COLO668 (cell line): ENCODE results near the gene PRIM2.
"Not testable (repeated sequence)": the region's sequence is repeated elsewhere in the genome, so short reads cannot be mapped to it uniquely, and the experiment has no call there.

ENCODE experiments used
- DNase-seq: peaks from one replicate; lab custom pipeline; 2025; ENCODE audit not compliant: unreplicated experiment; lab: John Stamatoyannopoulos, UW

Gene PRIM2

GRCh38 chr6:57308755-57309154 lies 8.7 kb upstream of the PRIM2 start:
- not testable (repeated sequence) for DNase-seq

DNA sequence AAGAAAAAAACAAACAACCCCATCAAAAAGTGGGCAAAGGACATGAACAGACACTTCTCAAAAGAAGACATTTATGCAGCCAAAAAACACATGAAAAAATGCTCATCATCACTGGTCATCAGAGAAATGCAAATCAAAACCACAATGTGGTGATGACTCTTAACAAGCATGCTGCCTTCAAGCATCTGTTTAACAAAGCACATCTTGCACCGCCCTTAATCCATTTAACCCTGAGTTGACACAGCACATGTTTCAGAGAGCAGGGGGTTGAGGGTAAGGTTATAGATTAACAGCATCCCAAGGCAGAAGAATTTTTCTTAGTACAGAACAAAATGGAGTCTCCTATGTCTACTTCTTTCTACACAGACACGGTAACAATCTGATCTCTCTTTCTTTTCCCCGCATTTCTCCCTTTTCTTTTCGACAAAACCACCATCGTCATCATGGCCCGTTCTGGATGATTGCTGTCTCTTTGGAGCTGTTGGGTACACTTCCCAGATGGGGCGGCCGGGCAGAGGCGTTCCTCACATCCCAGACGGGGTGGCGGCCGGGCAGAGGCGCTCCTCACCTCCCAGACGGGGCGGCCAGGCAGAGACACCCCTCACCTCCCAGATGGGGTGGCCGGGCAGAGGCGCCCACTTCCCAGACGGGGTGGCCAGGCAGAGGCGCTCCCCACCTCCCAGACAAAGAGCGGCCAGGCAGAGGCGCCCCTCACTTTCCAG lies 7.2 kb upstream of the PRIM2 start:
- not testable (repeated sequence) for DNase-seq

- no peak for DNase-seq
Measured at GRCh38 chr6:57310817-57311157, 6.6 kb upstream of the PRIM2 start.

DNA sequence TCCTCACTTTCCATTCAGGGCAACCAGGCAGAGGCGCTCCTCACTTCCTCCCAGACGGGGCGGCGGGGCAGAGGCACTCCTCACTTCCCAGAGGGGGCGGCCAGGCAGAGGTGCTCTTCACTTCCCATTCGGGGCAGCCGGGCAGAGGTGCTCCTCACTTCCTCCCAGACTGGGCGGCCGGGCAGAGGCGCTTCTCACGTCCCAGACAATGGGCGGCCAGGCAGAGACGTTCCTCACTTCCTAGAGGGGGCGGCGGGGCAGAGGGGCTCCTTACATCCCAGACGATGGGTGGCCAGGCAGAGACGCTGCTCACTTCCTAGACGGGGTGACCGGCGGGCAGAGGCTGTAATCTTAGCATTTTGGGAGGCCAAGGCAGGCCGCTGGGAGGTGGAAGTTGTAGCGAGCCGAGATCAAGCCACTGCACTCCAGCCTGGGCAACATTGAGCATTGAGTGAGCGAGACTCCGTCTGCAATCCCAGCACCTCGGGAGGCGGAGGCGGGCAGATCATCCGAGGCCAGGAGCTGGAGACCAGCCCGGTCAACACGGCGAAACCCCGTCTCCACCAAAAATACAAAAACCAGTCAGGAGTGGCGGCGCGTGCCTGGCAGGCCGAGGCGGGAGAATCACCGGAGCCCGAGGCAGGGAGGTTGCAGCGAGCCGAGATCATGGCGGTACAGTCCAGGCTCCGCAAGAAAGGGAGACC lies 6.0 kb upstream of the PRIM2 start:
- DNase-seq = not testable (repeated sequence)

GRCh38 chr6:57312004-57312345 lies 5.5 kb upstream of the PRIM2 start:
- no peak for DNase-seq

- no peak for DNase-seq
Measured at GRCh38 chr6:57313009-57313408, 4.4 kb upstream of the PRIM2 start.

GRCh38 chr6:57313711-57314471 lies 3.5 kb upstream of the PRIM2 start:
- DNase-seq = no peak

GRCh38 chr6:57315111-57315510 lies 2.3 kb upstream of the PRIM2 start:
- no peak for DNase-seq

GRCh38 chr6:57315851-57316250 lies 1.6 kb upstream of the PRIM2 start:
- DNase-seq = no peak

DNA sequence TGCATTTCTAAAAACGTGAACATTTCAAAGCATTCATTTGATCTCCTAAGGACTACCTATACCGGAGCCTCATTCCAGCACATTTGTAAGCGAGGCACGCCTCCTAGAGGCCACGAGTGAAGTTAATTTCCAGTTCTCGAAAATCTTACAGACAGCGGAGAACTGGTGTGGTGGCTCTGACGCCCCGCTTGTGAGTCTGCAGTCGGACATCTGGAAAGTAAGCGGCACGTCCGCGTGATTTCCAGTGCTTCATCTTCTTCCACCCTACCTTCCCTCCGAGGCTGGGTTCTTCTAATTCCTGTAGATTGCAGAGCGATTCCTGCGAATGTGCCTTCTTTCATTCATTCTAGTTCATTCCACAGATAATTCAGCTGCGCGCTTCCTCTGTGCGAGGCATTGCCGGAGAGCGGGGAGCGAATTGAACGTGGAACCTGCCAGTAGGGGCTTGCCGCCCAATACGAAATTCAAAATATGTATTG lies 810 bp upstream of the PRIM2 start:
- DNase-seq = peak; percentile 76

DNA sequence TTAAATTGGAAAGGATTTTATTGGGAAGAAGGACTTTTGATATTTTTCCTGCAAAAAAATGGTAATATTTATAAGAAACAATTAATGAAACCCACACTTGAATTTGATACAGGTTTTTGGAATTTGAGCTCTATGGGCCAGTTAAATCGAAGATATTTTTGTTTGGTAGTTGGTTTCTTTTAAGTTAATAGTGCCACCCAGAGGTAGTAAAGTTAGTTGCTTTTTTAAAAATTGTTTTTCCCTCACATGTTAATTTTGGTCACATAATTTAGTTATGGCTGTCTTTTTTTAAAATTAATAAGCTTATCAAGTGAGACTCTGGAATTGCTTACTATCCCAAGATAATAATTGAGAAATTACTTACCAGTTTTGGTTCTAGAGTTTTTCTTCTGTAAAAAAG lies 7.1 kb downstream of the PRIM2 start:
- DNase-seq = no peak

- no peak for DNase-seq
Measured at GRCh38 chr6:57327311-57327710, 9.9 kb downstream of the PRIM2 start.

GRCh38 chr6:57328074-57328473 lies 10.6 kb downstream of the PRIM2 start:
- no peak for DNase-seq

DNA sequence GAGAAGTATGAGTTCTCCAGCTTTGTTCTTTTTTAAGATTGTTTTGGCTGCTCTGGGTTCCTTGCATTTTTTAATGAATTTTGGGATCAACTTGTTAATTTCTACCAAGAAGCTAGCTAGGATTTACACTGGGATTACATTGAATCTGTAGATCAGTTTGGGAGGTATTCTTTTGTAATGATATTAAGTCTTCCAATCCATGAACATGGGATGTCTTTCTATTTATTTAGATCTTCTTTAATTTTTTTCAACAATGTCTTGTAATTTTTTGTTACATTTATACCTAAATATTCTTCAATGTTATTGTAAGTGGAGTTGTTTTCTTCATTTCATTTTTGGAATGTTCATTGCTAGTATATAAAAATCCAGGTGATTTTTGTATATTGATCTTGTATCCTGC lies 12.5 kb downstream of the PRIM2 start:
- no peak for DNase-seq

DNA sequence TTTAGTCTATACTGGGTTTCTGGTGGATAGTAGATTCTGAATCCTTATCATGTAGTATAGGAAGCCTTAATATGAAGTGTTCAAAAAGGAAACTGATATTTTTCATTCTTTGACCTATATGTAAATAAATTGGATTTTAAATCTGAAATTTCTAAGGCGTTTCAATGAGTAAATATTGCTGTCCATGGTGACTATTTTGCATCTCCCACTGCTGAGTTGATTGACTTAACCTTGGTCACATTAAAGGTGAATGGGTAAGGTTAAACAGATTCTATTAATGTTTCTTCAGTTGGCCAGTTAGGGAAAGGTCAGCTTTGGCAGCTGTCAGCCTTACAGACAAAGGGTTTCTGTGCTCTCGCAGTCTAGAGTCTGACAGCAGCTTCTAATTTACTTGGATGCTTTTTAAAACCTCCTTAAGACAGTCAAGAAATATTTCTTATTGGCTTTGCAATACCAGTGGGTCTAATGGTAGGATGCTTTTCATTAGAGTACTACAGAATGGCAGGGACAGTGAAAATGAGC lies 24.8 kb downstream of the PRIM2 start:
- no peak for DNase-seq

DNA sequence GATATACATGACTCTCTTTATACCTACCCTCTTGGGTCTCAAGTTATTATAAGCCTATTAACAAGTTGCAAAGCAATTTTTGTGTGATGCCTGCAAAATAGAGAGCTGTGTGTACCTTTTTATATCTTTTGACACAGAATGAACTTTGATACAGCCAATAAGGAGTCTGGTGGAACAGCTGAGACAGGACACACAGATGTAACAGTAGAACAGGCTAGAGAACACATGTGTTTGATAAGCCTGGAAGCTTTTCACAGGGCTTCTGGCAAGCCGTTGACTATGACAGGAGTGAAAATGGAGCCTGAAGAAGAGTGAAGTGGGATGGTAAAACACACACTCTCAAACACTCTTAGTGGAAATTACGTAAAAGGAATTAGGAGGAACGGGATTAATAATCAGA lies 25.9 kb downstream of the PRIM2 start:
- DNase-seq = not testable (repeated sequence)

DNA sequence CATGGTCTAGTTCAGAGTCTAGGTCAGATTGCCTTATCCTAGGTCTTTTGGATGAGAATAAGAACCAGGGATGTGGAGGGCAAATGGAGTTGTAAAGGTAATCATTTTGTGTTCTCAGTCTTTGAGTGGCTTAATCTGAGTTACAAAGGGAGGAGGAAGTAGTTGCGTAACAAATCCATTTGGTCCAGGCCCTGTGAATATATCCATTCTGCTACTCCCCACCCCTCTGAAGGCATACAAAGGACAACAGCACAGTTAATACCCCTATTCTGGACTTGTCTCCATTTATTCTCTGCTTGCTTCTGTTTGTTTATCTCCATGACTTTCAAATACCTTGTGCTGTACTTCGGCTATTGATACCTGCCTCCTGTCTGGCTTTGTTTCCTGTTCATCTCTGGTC lies 29.3 kb downstream of the PRIM2 start:
- not testable (repeated sequence) for DNase-seq

- DNase-seq = not testable (repeated sequence)
Measured at GRCh38 chr6:57347597-57347996, 30.2 kb downstream of the PRIM2 start.

- not testable (repeated sequence) for DNase-seq
Measured at GRCh38 chr6:57350443-57350842, 33.0 kb downstream of the PRIM2 start.

DNA sequence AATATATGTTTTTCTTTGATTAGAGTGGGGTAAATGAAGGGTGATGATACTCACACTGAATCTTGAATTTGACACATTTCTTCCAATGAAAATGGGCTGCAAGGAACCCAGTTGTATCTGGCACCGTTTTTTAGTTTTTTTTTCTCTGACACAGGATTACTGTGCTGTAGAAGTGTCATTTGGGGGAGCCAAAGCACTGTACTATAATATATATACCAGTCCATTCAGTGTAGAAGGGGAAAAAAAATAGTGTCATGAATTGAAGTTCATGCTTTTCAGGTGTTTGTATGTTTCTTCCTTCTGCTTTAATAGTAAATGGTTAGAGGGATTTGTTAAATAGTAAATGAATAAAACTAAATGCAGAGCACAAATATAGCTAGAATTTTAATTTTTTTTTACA lies 35.2 kb downstream of the PRIM2 start:
- DNase-seq = not testable (repeated sequence)

DNA sequence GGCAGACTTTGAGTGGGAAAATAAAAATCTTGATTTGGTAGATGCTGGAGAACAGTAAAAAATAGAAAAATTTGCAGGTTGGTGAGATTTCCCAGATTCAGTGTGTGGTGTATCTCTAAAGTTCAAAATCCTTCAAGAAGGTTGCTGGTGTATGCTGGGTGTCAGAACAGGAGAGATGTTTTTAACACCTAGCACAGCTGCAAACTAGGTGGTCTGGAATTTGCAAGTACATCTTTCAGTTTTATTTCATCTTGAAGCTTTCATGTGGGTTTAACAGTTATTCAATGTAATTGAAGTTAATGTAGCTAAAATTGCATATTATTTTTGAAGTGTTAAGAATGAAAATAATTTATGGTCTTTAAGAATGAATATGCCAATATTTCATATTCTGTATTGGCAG lies 40.9 kb downstream of the PRIM2 start:
- DNase-seq = not testable (repeated sequence)

- DNase-seq = not testable (repeated sequence)
Measured at GRCh38 chr6:57359766-57360165, 42.3 kb downstream of the PRIM2 start.
